NT2/D1 (cell line): ENCODE measurements around the gene PDK4.

Source experiments
- SUZ12 ChIP-seq: IDR thresholded peaks from 2 replicates; pipeline ENCODE4 v1.6.1; 2011; ENCODE audit not compliant: insufficient read length, insufficient read depth; ENCODE audit errors: extremely low read depth
- ZNF274 ChIP-seq: IDR thresholded peaks from 2 replicates; pipeline ENCODE4 v1.6.1; 2011; ENCODE audit warnings: mild to moderate bottlenecking, low read depth, low read length

DNA sequence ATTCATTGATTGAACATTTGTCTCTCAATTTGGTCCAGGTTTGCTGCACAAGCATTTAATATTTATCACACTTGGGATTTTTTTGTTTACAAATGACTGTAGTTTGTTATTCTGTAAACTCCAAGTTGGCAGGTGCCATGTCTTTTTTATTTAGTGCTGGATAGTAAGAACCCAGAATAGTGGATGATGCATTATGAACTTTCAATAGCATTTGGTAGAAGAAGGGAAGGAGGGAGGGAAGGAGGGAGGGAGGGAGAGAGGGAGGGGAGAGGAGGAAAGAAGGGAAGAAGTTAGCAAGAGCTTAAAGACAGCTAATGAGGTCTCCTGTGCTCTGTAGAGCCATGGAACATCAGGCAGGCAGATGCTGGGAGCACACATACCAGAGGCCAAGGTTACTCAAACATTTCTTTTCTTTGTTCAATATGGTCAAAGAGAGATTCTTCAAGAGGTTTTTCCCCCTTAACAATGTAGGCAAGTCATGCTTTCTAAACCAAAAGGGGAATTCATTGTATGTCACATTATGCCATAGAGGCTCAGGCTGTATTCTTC lies 25.8 kb upstream of the PDK4 start:
- no peak for TF ChIP-seq SUZ12
- no peak for TF ChIP-seq ZNF274
